Subcutaneous adipose tissue (tissue), 4 donors: ENCODE data around the gene FAAP20. TPM values are rescaled to one million over a fixed set of nuclear protein-coding genes. Genes with fewer than 3 reads are reported as not detected.

Experiments used
- total RNA-seq, 4 donors: library from RNA; depleted of rRNA; stranded (reverse); fragments of >200 nt; gene quantifications; one replicate each; pipeline ENCODE4 v1.1.0, GENCODE V29; 2016
- TF ChIP-seq, protein P1 (sequence below): fragments of 450-650 bp; IDR thresholded peaks from one replicate; pipeline ENCODE4 v1.5.1; 2016; ENCODE audit warnings: low read depth, mild to moderate bottlenecking, control low read depth, antibody characterized with exemption, moderate library complexity

The FAAP20 gene
- total RNA-seq, 4 donors from 2014 or later: 15.8 to 41.1 (median 34.1) TPM

DNA sequence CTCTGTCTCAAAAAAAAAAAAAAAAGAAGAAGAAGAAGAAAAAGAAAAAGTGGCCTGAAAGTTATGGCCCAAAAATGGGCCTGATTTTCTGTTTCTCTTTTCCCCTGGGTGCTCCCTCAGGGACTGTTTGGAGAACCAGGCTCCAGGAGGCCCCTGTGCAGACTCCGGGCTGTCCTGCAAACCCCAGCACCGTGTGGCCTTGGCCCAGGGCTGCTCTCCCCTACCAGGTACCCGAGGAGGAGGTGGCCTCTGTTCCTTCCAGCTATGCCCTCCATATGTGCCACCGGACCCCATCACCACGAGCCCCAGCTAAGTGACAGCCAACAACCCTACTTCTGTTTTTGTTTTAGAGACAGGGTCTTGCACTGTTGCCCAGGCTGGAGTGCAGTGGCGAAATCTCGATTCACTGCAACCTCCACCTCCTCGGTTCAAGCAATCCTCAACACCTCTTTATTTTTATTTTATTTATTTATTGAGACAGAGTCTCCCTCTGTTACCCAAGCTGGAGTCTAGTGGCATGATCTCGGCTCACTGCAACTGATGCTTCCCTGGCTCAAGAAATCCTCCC is 7.5 kb upstream of the FAAP20 start:
- TF ChIP-seq, protein P1, sequence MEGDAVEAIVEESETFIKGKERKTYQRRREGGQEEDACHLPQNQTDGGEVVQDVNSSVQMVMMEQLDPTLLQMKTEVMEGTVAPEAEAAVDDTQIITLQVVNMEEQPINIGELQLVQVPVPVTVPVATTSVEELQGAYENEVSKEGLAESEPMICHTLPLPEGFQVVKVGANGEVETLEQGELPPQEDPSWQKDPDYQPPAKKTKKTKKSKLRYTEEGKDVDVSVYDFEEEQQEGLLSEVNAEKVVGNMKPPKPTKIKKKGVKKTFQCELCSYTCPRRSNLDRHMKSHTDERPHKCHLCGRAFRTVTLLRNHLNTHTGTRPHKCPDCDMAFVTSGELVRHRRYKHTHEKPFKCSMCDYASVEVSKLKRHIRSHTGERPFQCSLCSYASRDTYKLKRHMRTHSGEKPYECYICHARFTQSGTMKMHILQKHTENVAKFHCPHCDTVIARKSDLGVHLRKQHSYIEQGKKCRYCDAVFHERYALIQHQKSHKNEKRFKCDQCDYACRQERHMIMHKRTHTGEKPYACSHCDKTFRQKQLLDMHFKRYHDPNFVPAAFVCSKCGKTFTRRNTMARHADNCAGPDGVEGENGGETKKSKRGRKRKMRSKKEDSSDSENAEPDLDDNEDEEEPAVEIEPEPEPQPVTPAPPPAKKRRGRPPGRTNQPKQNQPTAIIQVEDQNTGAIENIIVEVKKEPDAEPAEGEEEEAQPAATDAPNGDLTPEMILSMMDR: no peak

GRCh38 chr1:2201062-2201461 is 6.5 kb upstream of the FAAP20 start:
- TF ChIP-seq, protein P1: no peak

- TF ChIP-seq, protein P1: no peak
Observed at GRCh38 chr1:2200308-2200943, 5.9 kb upstream of the FAAP20 start.

DNA sequence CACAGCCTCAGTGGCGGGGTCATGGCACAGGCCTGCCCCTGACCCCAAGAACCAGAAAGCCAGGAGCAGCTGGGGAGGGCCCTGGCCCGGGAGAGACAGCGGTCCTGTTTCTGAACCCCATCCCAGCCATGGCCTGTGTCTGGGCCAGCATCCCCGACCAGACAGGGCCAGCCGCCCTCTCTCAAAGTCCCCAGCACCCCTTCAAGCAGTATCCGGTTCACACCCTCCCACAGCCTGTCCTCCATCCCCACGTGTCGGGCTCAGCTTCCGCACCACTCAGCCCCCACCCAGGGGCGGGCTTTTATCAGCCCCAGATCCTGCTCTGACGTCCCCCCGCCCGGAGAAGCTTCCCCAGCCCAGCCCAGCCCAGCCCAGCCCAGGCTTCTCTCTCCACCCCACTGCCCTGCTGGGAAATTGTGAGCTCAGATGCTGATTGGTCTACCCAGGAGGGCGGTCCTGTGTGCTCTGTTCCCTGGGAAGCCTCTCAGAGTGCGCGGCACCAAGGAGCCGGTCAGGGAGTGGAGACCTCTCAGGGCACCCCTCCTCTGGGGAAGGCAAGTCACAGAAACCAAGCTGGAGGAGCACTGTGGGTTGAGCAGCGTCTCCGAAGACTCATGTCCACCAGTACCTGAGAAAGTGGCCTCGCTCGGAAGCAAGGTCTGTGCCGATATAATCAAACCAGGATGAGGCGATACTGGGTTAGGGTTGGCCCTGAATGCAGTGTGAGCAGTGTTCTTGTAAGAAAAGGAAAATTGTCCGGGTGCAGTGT is 4.7 kb upstream of the FAAP20 start:
- TF ChIP-seq, protein P1: no peak

DNA sequence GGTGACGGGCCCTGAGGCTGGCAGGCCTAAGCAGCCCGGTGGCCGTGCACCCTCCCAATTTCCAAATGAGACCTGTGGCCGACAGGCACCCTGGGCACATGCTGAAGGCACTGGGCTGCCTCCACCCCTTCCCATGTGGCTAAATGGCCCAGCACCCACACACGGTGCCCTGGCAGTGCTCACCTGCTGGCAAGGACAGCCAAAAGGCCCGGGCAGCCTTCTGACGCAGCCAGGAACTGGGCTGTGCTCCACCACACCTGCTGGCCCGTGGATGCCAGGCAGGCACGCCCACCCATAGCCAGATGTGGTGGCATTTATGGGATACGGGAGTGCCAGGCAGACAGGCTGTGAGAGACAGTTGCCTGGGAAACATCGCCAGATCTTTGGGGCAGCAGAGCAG is 4.0 kb upstream of the FAAP20 start:
- TF ChIP-seq, protein P1: no peak

GRCh38 chr1:2197707-2198165 is 3.2 kb upstream of the FAAP20 start:
- TF ChIP-seq, protein P1: no peak

DNA sequence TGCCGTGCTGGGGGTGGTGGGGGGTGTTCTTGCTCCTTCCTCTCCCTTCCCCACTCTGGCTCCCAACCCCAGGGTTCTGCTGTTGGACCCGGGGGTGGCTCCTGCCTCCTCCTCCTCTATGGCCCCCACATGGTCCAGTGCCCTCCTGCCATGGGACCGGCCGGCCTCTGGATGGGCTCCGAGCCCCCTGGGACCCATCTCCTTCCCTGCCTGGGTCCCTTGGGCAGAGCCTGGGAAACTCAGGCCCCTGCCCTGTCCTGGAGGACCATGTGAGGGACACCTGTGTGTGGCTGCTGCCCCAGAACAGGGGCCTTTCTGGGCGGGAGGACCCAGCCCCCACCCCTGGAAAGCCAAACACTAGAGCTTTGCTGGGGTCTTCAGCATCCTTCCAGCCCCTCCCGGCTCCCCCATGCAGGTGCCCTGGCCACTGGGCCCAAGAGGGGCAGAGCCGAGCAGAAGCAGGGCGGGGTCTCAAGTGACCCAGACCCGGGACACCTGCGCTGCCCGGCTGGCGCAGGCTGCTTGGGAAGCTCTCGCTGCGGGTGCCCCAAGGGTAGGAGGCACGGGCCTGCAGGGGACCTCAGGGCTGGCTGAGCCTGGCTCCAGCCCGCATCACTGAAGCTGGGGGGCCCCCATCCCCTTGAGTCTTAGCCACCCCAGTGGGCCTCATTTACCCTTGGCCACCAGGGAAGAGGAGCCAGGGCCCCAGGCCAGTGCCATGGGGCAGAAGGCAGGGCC is 2.5 kb upstream of the FAAP20 start:
- TF ChIP-seq, protein P1: no peak
